ENCODE measurements around the gene EDN3. TPM values are rescaled to one million over a fixed set of nuclear protein-coding genes. Genes with fewer than 3 reads are reported as not detected.

Gene EDN3
- total RNA-seq = 10 to 100 TPM in 3 of 4 donors, 1 to 10 TPM in 1; 3.7 to 18.0 (median 11.7) TPM

GRCh38 chr20:59300333-59301081 lies at the start of gene EDN3:
EDN3 (plus strand) TSS chr20:59300611; CDS start chr20:59300813, 202 bp downstream.
- 8% methylated on average over 7 of the region's 77 CpGs for WGBS
- peak within 1 kb of the TSS in 3 of 4 donors; percentile 22 to 35 (median 28) for H3K4me3 ChIP-seq
- peak within 1 kb of the TSS in 3 of 4 donors; percentile 13 to 23 (median 14) for H3K27ac ChIP-seq (replicated peaks in 1 of 4)
- H3K4me1 ChIP-seq = peaks cover 0 to 12% (median 6%) of the 10 kb centered on the region in 4 donors
- DNase-seq (ENCODE audit: extremely low spot score) = no peak
- TF ChIP-seq POLR2A (IDR thresholded peaks at IDR 0.05; ENCODE audit: low read depth) = no peak
- no peak for TF ChIP-seq EP300 (IDR thresholded peaks at IDR 0.05)
- no peak for TF ChIP-seq POLR2AphosphoS5 (IDR thresholded peaks at IDR 0.05)
- TF ChIP-seq CTCF (IDR thresholded peaks at IDR 0.05) = no peak
- H3K27me3 ChIP-seq = peaks cover 0 to 82% (median 5%) of the 10 kb centered on the region in 4 donors
- no peaks in the 10 kb centered on the region for H3K36me3 ChIP-seq
- intact Hi-C loops (cut with DNase I) = no loop called here
- no peaks in the 10 kb centered on the region for H3K9me3 ChIP-seq

GRCh38 chr20:59253325-59253724 lies 47.1 kb upstream of the EDN3 start:
- H3K27me3 ChIP-seq = peaks cover 0 to 53% (median 4%) of the 10 kb centered on the region in 4 donors
- H3K9me3 ChIP-seq = no peaks in the 10 kb centered on the region
- no peak for DNase-seq (ENCODE audit: extremely low spot score)
- WGBS = 71% methylated on average over 6 of the region's 6 CpGs
- H3K36me3 ChIP-seq = no peaks in the 10 kb centered on the region
- H3K27ac ChIP-seq (replicated peaks in 1 of 4) = no peak overlapping the region
- TF ChIP-seq CTCF (IDR thresholded peaks at IDR 0.05) = no peak
- no peak for TF ChIP-seq POLR2AphosphoS5 (IDR thresholded peaks at IDR 0.05)
- no peak for TF ChIP-seq EP300 (IDR thresholded peaks at IDR 0.05)
- TF ChIP-seq POLR2A (IDR thresholded peaks at IDR 0.05; ENCODE audit: low read depth) = no peak
- no peak overlapping the region for H3K4me3 ChIP-seq
- intact Hi-C loops (cut with DNase I) = no loop called here
- H3K4me1 ChIP-seq = no peaks in the 10 kb centered on the region

- intact Hi-C loops (cut with DNase I) = no loop called here
- TF ChIP-seq POLR2AphosphoS5 (IDR thresholded peaks at IDR 0.05) (no peak), POLR2A (IDR thresholded peaks at IDR 0.05; ENCODE audit: low read depth) (no peak), EP300 (IDR thresholded peaks at IDR 0.05) (no peak), CTCF (IDR thresholded peaks at IDR 0.05) (no peak)
- Histone ChIP-seq H3K27me3 (peaks cover 0 to 59% (median 4%) of the 10 kb centered on the region in 4 donors), H3K4me1 (no peaks in the 10 kb centered on the region), H3K27ac (replicated peaks in 1 of 4) (no peak overlapping the region), H3K4me3 (no peak overlapping the region), H3K9me3 (no peaks in the 10 kb centered on the region), H3K36me3 (no peaks in the 10 kb centered on the region)
- WGBS = 29% methylated on average over 4 of the region's 4 CpGs
- no peak for DNase-seq (ENCODE audit: extremely low spot score)
Measured at GRCh38 chr20:59253779-59254319, 46.6 kb upstream of the EDN3 start.

GRCh38 chr20:59255256-59255655 lies 45.2 kb upstream of the EDN3 start:
- Histone ChIP-seq H3K36me3 (no peaks in the 10 kb centered on the region), H3K4me3 (no peak overlapping the region), H3K27me3 (peaks cover 0 to 52% (median 4%) of the 10 kb centered on the region in 4 donors), H3K4me1 (no peaks in the 10 kb centered on the region), H3K9me3 (no peaks in the 10 kb centered on the region), H3K27ac (replicated peaks in 1 of 4) (no peak overlapping the region)
- intact Hi-C loops (cut with DNase I) = no loop called here
- WGBS = 80% methylated on average over 5 of the region's 5 CpGs
- no peak for TF ChIP-seq EP300 (IDR thresholded peaks at IDR 0.05)
- no peak for TF ChIP-seq POLR2AphosphoS5 (IDR thresholded peaks at IDR 0.05)
- TF ChIP-seq POLR2A (IDR thresholded peaks at IDR 0.05; ENCODE audit: low read depth) = no peak
- no peak for TF ChIP-seq CTCF (IDR thresholded peaks at IDR 0.05)
- no peak for DNase-seq (ENCODE audit: extremely low spot score)
